Liver (tissue), 9 donors: ENCODE measurements around the gene THADA. TPM values are rescaled to one million over a fixed set of nuclear protein-coding genes. Genes with fewer than 3 reads are reported as not detected.

Experiments used
- DNase-seq: peaks from one replicate; pipeline ENCODE4 v3.0.0-alpha.2; 2017; ENCODE audit warnings: low spot score
- H3K27ac ChIP-seq, 2 donors: one replicate each; pipeline ENCODE4 v1.7.0; 2013; ENCODE audit warnings: inconsistent platforms in 2 of 2, low read length in 2 of 2, control low read depth in 1 of 2, low read depth in 1 of 2, mild to moderate bottlenecking in 1 of 2
- H3K27me3 ChIP-seq, 4 donors: one replicate each; pipeline versions ENCODE4 v1.6.1 to v1.7.0; 2013; ENCODE audit warnings: low read length in 3 of 4, inconsistent platforms in 1 of 4, mild to moderate bottlenecking in 1 of 4, moderate library complexity in 1 of 4; ENCODE audit not compliant: control insufficient read depth in 4 of 4, insufficient read depth in 4 of 4
- H3K36me3 ChIP-seq, 4 donors: one replicate each; pipeline versions ENCODE4 v1.6.1 to v1.7.0; 2013; ENCODE audit warnings: low read length in 3 of 4, mild to moderate bottlenecking in 3 of 4, low read depth in 1 of 4, moderate library complexity in 1 of 4; ENCODE audit not compliant: control insufficient read depth in 4 of 4, insufficient read depth in 3 of 4
- H3K4me1 ChIP-seq, 4 donors: one replicate each; pipeline versions ENCODE4 v1.6.1 to v1.7.0; 2013; ENCODE audit warnings: low read length in 3 of 4, mild to moderate bottlenecking in 3 of 4, moderate library complexity in 1 of 4; ENCODE audit not compliant: control insufficient read depth in 4 of 4, insufficient read depth in 4 of 4
- H3K4me3 ChIP-seq, 3 donors: one replicate each; pipeline versions ENCODE4 v1.6.1 to v1.7.0; 2013; ENCODE audit warnings: low read length in 3 of 3, control low read depth in 1 of 3, low read depth in 1 of 3, mild to moderate bottlenecking in 1 of 3
- H3K9ac ChIP-seq, 2 donors: one replicate each; pipeline ENCODE4 v1.7.0; 2013; ENCODE audit warnings: low read length in 2 of 2, mild to moderate bottlenecking in 2 of 2, moderate library complexity in 2 of 2, control low read depth in 1 of 2, low read depth in 1 of 2
- H3K9me3 ChIP-seq, 4 donors: one replicate each; pipeline versions ENCODE4 v1.6.1 to v1.7.0; 2013; ENCODE audit warnings: low read length in 3 of 4; ENCODE audit not compliant: control insufficient read depth in 4 of 4
- ATF3 ChIP-seq: IDR thresholded peaks from 2 replicates; pipeline ENCODE4 v1.6.1; 2016; ENCODE audit warnings: antibody characterized with exemption
- CTCF ChIP-seq: fragments of 150-350 bp; IDR thresholded peaks from 2 replicates; pipeline ENCODE4 v1.5.1; 2017; ENCODE audit warnings: improper control_type of control experiment, low read depth, low read length; ENCODE audit not compliant: missing input control
- EGR1 ChIP-seq, 2 donors: IDR thresholded peaks; 2 replicates each; pipeline ENCODE4 v1.6.1; 2016 to 2018; ENCODE audit warnings: antibody characterized with exemption in 2 of 2, low read depth in 2 of 2
- FOXA1 ChIP-seq: IDR thresholded peaks from 2 replicates; pipeline ENCODE4 v1.6.1; 2016; ENCODE audit warnings: antibody characterized with exemption
- FOXA2 ChIP-seq: IDR thresholded peaks from 2 replicates; pipeline ENCODE4 v1.6.1; 2016; ENCODE audit warnings: antibody characterized with exemption
- GABPA ChIP-seq, 2 donors: IDR thresholded peaks in 1 of 2; conservative IDR thresholded peaks in 1 of 2; 2 replicates each; pipeline ENCODE4 v1.6.1; 2016; ENCODE audit warnings: antibody characterized with exemption in 2 of 2, mild to moderate bottlenecking in 1 of 2, moderate library complexity in 1 of 2
- HNF4A ChIP-seq, 2 donors: conservative IDR thresholded peaks; 2 replicates each; pipeline ENCODE4 v1.6.1; 2016; ENCODE audit warnings: antibody characterized with exemption in 2 of 2, mild to moderate bottlenecking in 2 of 2
- HNF4G ChIP-seq: IDR thresholded peaks from 2 replicates; pipeline ENCODE4 v1.6.1; 2016; ENCODE audit warnings: antibody characterized with exemption
- JUND ChIP-seq, 2 donors: IDR thresholded peaks; 2 replicates each; pipeline ENCODE4 v1.6.1; 2016; ENCODE audit warnings: antibody characterized with exemption in 2 of 2
- NR2F2 ChIP-seq: IDR thresholded peaks from 2 replicates; pipeline ENCODE4 v1.6.1; 2016; ENCODE audit warnings: antibody characterized with exemption
- RAD21 ChIP-seq, 2 donors: IDR thresholded peaks; 2 replicates each; pipeline ENCODE4 v1.6.1; 2016; ENCODE audit warnings: antibody characterized with exemption in 2 of 2, mild to moderate bottlenecking in 2 of 2
- REST ChIP-seq: IDR thresholded peaks from 2 replicates; pipeline ENCODE4 v1.6.1; 2016; ENCODE audit warnings: antibody characterized with exemption, mild to moderate bottlenecking
- RXRA ChIP-seq, 2 donors: IDR thresholded peaks; 2 replicates each; pipeline ENCODE4 v1.6.1; 2017 to 2018; ENCODE audit warnings: antibody characterized with exemption in 2 of 2, mild to moderate bottlenecking in 1 of 2
- SP1 ChIP-seq: IDR thresholded peaks from 2 replicates; pipeline ENCODE4 v1.6.1; 2018; ENCODE audit warnings: antibody characterized with exemption, mild to moderate bottlenecking
- TAF1 ChIP-seq: conservative IDR thresholded peaks from 2 replicates; pipeline ENCODE4 v1.6.1; 2016; ENCODE audit warnings: antibody characterized with exemption, mild to moderate bottlenecking
- YY1 ChIP-seq: IDR thresholded peaks from 2 replicates; pipeline ENCODE4 v1.6.1; 2016; ENCODE audit warnings: antibody characterized with exemption, mild to moderate bottlenecking
- ZBTB33 ChIP-seq: IDR thresholded peaks from 2 replicates; pipeline ENCODE4 v1.6.1; 2016; ENCODE audit warnings: antibody characterized with exemption
- WGBS: extraction: QIAGEN DNeasy Blood & Tissue Kit; methylation state at CpG from one replicate; pipeline ENCODE4 v1.1.7; 2013; 5-methylcytosine and 5-hydroxymethylcytosine counted together
- polyA plus RNA-seq, 2 donors: library from polyadenylated mRNA; stranded (reverse) in 1 of 2; unstranded in 1 of 2; fragments of 200-250 nt in 1 of 2; fragments of >200 nt in 1 of 2; fragmentation: Nextera tagmentation in 1 of 2; extraction: Ambion mirVana in 1 of 2; gene quantifications; one replicate each; pipeline versions ENCODE4 v1.2.1 to v1.2.3, GENCODE V29; 2013 to 2015
- total RNA-seq, 2 donors: library from RNA; depleted of rRNA; stranded (reverse); fragments of >200 nt; gene quantifications; one replicate each; pipeline ENCODE4 v1.2.3, GENCODE V29; 2014
- donor health status: healthy.
- donor health status: healthy.
- donor health status: healthy.
- donor health status: healthy.
- donor health status: healthy.

THADA gene
- total and polyA plus RNA-seq, 4 donors: 12.0 to 37.2 (median 22.3) TPM

- no peak overlapping the region for H3K9ac ChIP-seq
- peaks cover 7 to 39% (median 24%) of the 10 kb centered on the region in 4 donors for H3K36me3 ChIP-seq
- H3K27me3 ChIP-seq: no peaks in the 10 kb centered on the region
- no peaks in the 10 kb centered on the region for H3K4me1 ChIP-seq
- no peak for DNase-seq
- H3K9me3 ChIP-seq: no peaks in the 10 kb centered on the region
- 97% methylated on average over 3 of the region's 3 CpGs for WGBS
- TF ChIP-seq CTCF: no peak
- TF ChIP-seq NR2F2: no peak
- TF ChIP-seq FOXA2: no peak
- no peak for TF ChIP-seq YY1
- TF ChIP-seq ZBTB33: no peak
- no peak for TF ChIP-seq TAF1
- TF ChIP-seq HNF4A (conservative IDR thresholded peaks at IDR 0.05): no peak
- no peak for TF ChIP-seq EGR1 (IDR thresholded peaks at IDR 0.05; ENCODE audit: low read depth in 2 of 2)
- no peak for TF ChIP-seq JUND (IDR thresholded peaks at IDR 0.05)
- TF ChIP-seq GABPA (IDR thresholded peaks at IDR 0.05 in 1 of 2, conservative IDR thresholded peaks at IDR 0.05 in 1 of 2): no peak
- TF ChIP-seq RXRA (IDR thresholded peaks at IDR 0.05): no peak
- TF ChIP-seq FOXA1: no peak
- TF ChIP-seq SP1: no peak
- H3K4me3 ChIP-seq: no peak overlapping the region
- H3K27ac ChIP-seq: no peak overlapping the region
Measured at GRCh38 chr2:43585708-43586107, 10.1 kb downstream of the THADA start.

GRCh38 chr2:43579275-43579981 lies 16.4 kb downstream of the THADA start:
- WGBS: 94% methylated on average over 5 of the region's 5 CpGs
- H3K27me3 ChIP-seq: no peaks in the 10 kb centered on the region
- H3K4me3 ChIP-seq: no peak overlapping the region
- H3K36me3 ChIP-seq: peaks cover 7 to 33% (median 25%) of the 10 kb centered on the region in 4 donors
- H3K27ac ChIP-seq: no peak overlapping the region
- no peak for DNase-seq
- no peaks in the 10 kb centered on the region for H3K4me1 ChIP-seq
- H3K9me3 ChIP-seq: no peaks in the 10 kb centered on the region
- no peak overlapping the region for H3K9ac ChIP-seq
- TF ChIP-seq ZBTB33: no peak
- TF ChIP-seq REST: no peak
- no peak for TF ChIP-seq RAD21 (IDR thresholded peaks at IDR 0.05)
- TF ChIP-seq HNF4G: no peak
- no peak for TF ChIP-seq ATF3
